HG03439 (cell line): ENCODE measurements around the gene PTPRG.

Source experiments
- ATAC-seq: cut with Tn5 transposase; IDR thresholded peaks from one replicate; pipeline ENCODE4 v1.9.1; 2021; ENCODE audit warnings: mild to moderate bottlenecking, moderate library complexity; ENCODE audit not compliant: unreplicated experiment

The PTPRG gene

GRCh38 chr3:61944726-61945125, 383.4 kb downstream of the PTPRG start:
- no peak for ATAC-seq

- no peak for ATAC-seq
These were observed 384.3 kb downstream of the PTPRG start for GRCh38 chr3:61945657-61946056.

GRCh38 chr3:61946570-61947324, 385.4 kb downstream of the PTPRG start:
- no peak for ATAC-seq

- no peak for ATAC-seq
These were observed 386.1 kb downstream of the PTPRG start for GRCh38 chr3:61947456-61947855.

- ATAC-seq = no peak
These were observed 387.4 kb downstream of the PTPRG start for GRCh38 chr3:61948699-61949305.

GRCh38 chr3:61954097-61954540, 392.7 kb downstream of the PTPRG start:
- no peak for ATAC-seq

GRCh38 chr3:61955483-61955882, 394.1 kb downstream of the PTPRG start:
- no peak for ATAC-seq

GRCh38 chr3:61956236-61956635, 394.9 kb downstream of the PTPRG start:
- no peak for ATAC-seq

GRCh38 chr3:61957259-61957658, 395.9 kb downstream of the PTPRG start:
- no peak for ATAC-seq

GRCh38 chr3:61960976-61961375, 399.6 kb downstream of the PTPRG start:
- ATAC-seq = no peak

GRCh38 chr3:61961900-61962299, 400.5 kb downstream of the PTPRG start:
- ATAC-seq = no peak

- ATAC-seq = no peak
These were observed 403.2 kb downstream of the PTPRG start for GRCh38 chr3:61964566-61964965.

- ATAC-seq = no peak
These were observed 404.4 kb downstream of the PTPRG start for GRCh38 chr3:61965770-61966131.

- ATAC-seq = no peak
These were observed 404.8 kb downstream of the PTPRG start for GRCh38 chr3:61966200-61966599.

GRCh38 chr3:61967019-61967418, 405.6 kb downstream of the PTPRG start:
- no peak for ATAC-seq

- ATAC-seq = no peak
These were observed 406.6 kb downstream of the PTPRG start for GRCh38 chr3:61967937-61968336.

- no peak for ATAC-seq
These were observed 413.3 kb downstream of the PTPRG start for GRCh38 chr3:61974662-61975061.

- no peak for ATAC-seq
These were observed 413.8 kb downstream of the PTPRG start for GRCh38 chr3:61975199-61975598.

- ATAC-seq = no peak
These were observed 414.6 kb downstream of the PTPRG start for GRCh38 chr3:61975936-61976335.

GRCh38 chr3:61978460-61979419, 417.4 kb downstream of the PTPRG start:
- no peak for ATAC-seq

- no peak for ATAC-seq
These were observed 418.3 kb downstream of the PTPRG start for GRCh38 chr3:61979638-61980037.
